ENCODE measurements around the gene GABARAPL1.

DNA sequence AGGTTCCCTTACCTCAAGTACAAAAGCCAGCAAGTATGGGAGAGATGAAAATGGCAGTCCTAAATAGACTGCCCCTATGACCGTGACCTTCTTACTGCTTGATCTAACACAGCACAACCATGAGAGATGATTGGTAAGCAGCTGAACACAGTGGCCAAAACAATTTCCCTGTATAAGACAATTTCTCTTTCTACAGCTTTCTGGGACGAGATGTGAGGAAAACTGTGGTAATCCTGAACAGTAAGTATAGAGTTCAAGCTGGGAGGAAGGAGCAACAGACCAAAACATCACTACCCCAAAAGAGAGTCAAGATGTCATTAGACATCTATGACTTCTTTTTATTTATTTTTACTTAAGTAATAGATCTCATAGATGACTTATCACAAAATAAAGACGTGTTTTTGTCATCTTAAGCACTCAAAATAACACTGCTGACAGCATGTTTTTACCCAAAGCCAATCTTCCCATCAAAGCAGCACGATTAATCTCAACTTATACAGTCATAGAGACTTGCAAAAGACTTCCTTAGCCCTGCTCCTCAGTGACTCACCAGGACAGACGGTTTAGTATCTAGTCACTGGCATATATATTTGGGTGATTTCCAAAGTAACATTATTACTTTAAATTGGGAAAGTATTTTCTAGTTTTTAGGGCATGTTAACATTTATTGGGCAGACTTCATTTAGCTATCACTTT, 30.2 kb upstream of the GABARAPL1 start:
- TF ChIP-seq, protein P1, sequence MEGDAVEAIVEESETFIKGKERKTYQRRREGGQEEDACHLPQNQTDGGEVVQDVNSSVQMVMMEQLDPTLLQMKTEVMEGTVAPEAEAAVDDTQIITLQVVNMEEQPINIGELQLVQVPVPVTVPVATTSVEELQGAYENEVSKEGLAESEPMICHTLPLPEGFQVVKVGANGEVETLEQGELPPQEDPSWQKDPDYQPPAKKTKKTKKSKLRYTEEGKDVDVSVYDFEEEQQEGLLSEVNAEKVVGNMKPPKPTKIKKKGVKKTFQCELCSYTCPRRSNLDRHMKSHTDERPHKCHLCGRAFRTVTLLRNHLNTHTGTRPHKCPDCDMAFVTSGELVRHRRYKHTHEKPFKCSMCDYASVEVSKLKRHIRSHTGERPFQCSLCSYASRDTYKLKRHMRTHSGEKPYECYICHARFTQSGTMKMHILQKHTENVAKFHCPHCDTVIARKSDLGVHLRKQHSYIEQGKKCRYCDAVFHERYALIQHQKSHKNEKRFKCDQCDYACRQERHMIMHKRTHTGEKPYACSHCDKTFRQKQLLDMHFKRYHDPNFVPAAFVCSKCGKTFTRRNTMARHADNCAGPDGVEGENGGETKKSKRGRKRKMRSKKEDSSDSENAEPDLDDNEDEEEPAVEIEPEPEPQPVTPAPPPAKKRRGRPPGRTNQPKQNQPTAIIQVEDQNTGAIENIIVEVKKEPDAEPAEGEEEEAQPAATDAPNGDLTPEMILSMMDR (tag by site-specific recombination; IDR thresholded peaks at IDR 0.05) = no peak
- TF ChIP-seq, protein P2, sequence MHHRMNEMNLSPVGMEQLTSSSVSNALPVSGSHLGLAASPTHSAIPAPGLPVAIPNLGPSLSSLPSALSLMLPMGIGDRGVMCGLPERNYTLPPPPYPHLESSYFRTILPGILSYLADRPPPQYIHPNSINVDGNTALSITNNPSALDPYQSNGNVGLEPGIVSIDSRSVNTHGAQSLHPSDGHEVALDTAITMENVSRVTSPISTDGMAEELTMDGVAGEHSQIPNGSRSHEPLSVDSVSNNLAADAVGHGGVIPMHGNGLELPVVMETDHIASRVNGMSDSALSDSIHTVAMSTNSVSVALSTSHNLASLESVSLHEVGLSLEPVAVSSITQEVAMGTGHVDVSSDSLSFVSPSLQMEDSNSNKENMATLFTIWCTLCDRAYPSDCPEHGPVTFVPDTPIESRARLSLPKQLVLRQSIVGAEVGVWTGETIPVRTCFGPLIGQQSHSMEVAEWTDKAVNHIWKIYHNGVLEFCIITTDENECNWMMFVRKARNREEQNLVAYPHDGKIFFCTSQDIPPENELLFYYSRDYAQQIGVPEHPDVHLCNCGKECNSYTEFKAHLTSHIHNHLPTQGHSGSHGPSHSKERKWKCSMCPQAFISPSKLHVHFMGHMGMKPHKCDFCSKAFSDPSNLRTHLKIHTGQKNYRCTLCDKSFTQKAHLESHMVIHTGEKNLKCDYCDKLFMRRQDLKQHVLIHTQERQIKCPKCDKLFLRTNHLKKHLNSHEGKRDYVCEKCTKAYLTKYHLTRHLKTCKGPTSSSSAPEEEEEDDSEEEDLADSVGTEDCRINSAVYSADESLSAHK (tag by site-specific recombination; IDR thresholded peaks at IDR 0.05) = no peak
- TF ChIP-seq BCL11B (tag by site-specific recombination; IDR thresholded peaks at IDR 0.05; ENCODE audit: low read depth) = no peak
- no peak for TF ChIP-seq YY1 (tag by site-specific recombination; IDR thresholded peaks at IDR 0.05)
- no peak for TF ChIP-seq ZNF169 (tag by site-specific recombination; IDR thresholded peaks at IDR 0.05)
- TF ChIP-seq ZNF292 (tag by site-specific recombination; IDR thresholded peaks at IDR 0.05; ENCODE audit: borderline replicate concordance, low read depth) = no peak
- no peak for TF ChIP-seq ZNF423 (tag by site-specific recombination; IDR thresholded peaks at IDR 0.05)
- TF ChIP-seq, protein P3, sequence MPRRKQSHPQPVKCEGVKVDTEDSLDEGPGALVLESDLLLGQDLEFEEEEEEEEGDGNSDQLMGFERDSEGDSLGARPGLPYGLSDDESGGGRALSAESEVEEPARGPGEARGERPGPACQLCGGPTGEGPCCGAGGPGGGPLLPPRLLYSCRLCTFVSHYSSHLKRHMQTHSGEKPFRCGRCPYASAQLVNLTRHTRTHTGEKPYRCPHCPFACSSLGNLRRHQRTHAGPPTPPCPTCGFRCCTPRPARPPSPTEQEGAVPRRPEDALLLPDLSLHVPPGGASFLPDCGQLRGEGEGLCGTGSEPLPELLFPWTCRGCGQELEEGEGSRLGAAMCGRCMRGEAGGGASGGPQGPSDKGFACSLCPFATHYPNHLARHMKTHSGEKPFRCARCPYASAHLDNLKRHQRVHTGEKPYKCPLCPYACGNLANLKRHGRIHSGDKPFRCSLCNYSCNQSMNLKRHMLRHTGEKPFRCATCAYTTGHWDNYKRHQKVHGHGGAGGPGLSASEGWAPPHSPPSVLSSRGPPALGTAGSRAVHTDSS (tag by site-specific recombination; IDR thresholded peaks at IDR 0.05) = no peak
- no peak for TF ChIP-seq REPIN1 (tag by site-specific recombination; IDR thresholded peaks at IDR 0.05; ENCODE audit: low read depth)
- TF ChIP-seq ZNF24 (tag by site-specific recombination; IDR thresholded peaks at IDR 0.05) = no peak
- no peak for TF ChIP-seq ZNF132 (tag by site-specific recombination; IDR thresholded peaks at IDR 0.05; ENCODE audit: borderline replicate concordance)
- TF ChIP-seq, protein P4, sequence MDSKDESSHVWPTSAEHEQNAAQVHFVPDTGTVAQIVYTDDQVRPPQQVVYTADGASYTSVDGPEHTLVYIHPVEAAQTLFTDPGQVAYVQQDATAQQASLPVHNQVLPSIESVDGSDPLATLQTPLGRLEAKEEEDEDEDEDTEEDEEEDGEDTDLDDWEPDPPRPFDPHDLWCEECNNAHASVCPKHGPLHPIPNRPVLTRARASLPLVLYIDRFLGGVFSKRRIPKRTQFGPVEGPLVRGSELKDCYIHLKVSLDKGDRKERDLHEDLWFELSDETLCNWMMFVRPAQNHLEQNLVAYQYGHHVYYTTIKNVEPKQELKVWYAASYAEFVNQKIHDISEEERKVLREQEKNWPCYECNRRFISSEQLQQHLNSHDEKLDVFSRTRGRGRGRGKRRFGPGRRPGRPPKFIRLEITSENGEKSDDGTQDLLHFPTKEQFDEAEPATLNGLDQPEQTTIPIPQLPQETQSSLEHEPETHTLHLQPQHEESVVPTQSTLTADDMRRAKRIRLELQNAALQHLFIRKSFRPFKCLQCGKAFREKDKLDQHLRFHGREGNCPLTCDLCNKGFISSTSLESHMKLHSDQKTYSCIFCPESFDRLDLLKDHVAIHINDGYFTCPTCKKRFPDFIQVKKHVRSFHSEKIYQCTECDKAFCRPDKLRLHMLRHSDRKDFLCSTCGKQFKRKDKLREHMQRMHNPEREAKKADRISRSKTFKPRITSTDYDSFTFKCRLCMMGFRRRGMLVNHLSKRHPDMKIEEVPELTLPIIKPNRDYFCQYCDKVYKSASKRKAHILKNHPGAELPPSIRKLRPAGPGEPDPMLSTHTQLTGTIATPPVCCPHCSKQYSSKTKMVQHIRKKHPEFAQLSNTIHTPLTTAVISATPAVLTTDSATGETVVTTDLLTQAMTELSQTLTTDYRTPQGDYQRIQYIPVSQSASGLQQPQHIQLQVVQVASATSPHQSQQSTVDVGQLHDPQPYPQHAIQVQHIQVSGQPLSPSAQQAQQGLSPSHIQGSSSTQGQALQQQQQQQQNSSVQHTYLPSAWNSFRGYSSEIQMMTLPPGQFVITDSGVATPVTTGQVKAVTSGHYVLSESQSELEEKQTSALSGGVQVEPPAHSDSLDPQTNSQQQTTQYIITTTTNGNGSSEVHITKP (tag by site-specific recombination; IDR thresholded peaks at IDR 0.05) = no peak

Measured in HEK293 (cell line).